GM18507 (cell line): ENCODE results near the gene TSPAN9.

Experiments
- DNase-seq: peaks from one replicate; pipeline ENCODE4 v3.0.0; 2011; ENCODE audit warnings: low read depth; ENCODE audit not compliant: insufficient read length; ENCODE audit errors: extremely low spot score
- FAIRE-seq: peaks from 2 replicates; lab custom pipeline; 2011; peaks lifted over from hg19 to GRCh38; lab: Jason Lieb, UNC

TSPAN9 gene

GRCh38 chr12:3251067-3251466, 173.9 kb downstream of the TSPAN9 start:
- no peak for FAIRE-seq
- no peak for DNase-seq

GRCh38 chr12:3251691-3252090, 174.5 kb downstream of the TSPAN9 start:
- no peak for FAIRE-seq

GRCh38 chr12:3252450-3252891, 175.3 kb downstream of the TSPAN9 start:
- DNase-seq: no peak
- no peak for FAIRE-seq

More at GRCh38 chr12:3251691-3252090, 174.5 kb downstream of the TSPAN9 start:
- DNase-seq: no peak

GRCh38 chr12:3253682-3254275, 176.6 kb downstream of the TSPAN9 start:
- no peak for FAIRE-seq
- no peak for DNase-seq

- FAIRE-seq: no peak
These were observed 177.9 kb downstream of the TSPAN9 start for GRCh38 chr12:3255057-3255456.

GRCh38 chr12:3256103-3256631, 179.0 kb downstream of the TSPAN9 start:
- FAIRE-seq: no peak
- no peak for DNase-seq

More at GRCh38 chr12:3255057-3255456, 177.9 kb downstream of the TSPAN9 start:
- DNase-seq: no peak

- DNase-seq (no peak), FAIRE-seq (no peak)
These were observed 180.2 kb downstream of the TSPAN9 start for GRCh38 chr12:3257411-3257810.

- FAIRE-seq (no peak), DNase-seq (no peak)
These were observed 182.8 kb downstream of the TSPAN9 start for GRCh38 chr12:3259973-3260372.

- DNase-seq (no peak), FAIRE-seq (no peak)
These were observed 184.7 kb downstream of the TSPAN9 start for GRCh38 chr12:3261782-3262359.

- FAIRE-seq (no peak), DNase-seq (no peak)
These were observed 185.3 kb downstream of the TSPAN9 start for GRCh38 chr12:3262470-3262869.

GRCh38 chr12:3263282-3263681, 186.1 kb downstream of the TSPAN9 start:
- FAIRE-seq (no peak), DNase-seq (no peak)

GRCh38 chr12:3263939-3264922, 187.1 kb downstream of the TSPAN9 start:
- no peak for FAIRE-seq
- no peak for DNase-seq

GRCh38 chr12:3265406-3265805, 188.2 kb downstream of the TSPAN9 start:
- no peak for FAIRE-seq
- DNase-seq: no peak

GRCh38 chr12:3266638-3267037, 189.5 kb downstream of the TSPAN9 start:
- DNase-seq (no peak), FAIRE-seq (no peak)

- FAIRE-seq (no peak), DNase-seq (no peak)
These were observed 190.5 kb downstream of the TSPAN9 start for GRCh38 chr12:3267690-3268089.

GRCh38 chr12:3269594-3269993, 192.4 kb downstream of the TSPAN9 start:
- DNase-seq: no peak

GRCh38 chr12:3271146-3271545, 194.0 kb downstream of the TSPAN9 start:
- DNase-seq: no peak
- no peak for FAIRE-seq

More at GRCh38 chr12:3269594-3269993, 192.4 kb downstream of the TSPAN9 start:
- FAIRE-seq: no peak

GRCh38 chr12:3271639-3272038, 194.5 kb downstream of the TSPAN9 start:
- FAIRE-seq (no peak), DNase-seq (no peak)

GRCh38 chr12:3272958-3273357, 195.8 kb downstream of the TSPAN9 start:
- FAIRE-seq (no peak), DNase-seq (no peak)

- FAIRE-seq (no peak), DNase-seq (no peak)
These were observed 196.3 kb downstream of the TSPAN9 start for GRCh38 chr12:3273409-3273853.
